DND-41 (cell line): ENCODE results near the gene PSMA8.
"Not testable (repeated sequence)": the region's sequence is repeated elsewhere in the genome, so short reads cannot be mapped to it uniquely, and the experiment has no call there.

Experiments
- ATAC-seq: fragments of 200-7000 bp; cut with Tn5 transposase; 3 replicates; pipeline ENCODE4 v1.9.1; 2021; ENCODE audit warnings: low read depth; ENCODE audit not compliant: insufficient read depth
- DNase-seq: peaks from one replicate; pipeline ENCODE4 v3.0.0-alpha.2; 2020
- H2AFZ ChIP-seq: 2 replicates; pipeline ENCODE4 v1.6.0; 2012; ENCODE audit warnings: low read depth, low read length
- H3K27ac ChIP-seq: 2 replicates; pipeline ENCODE4 v1.5.1; 2012; ENCODE audit warnings: low read length, inconsistent platforms
- H3K27me3 ChIP-seq: fragments of 200-600 bp; sonication (generic); 2 replicates; pipeline ENCODE4 v1.6.0; 2012; ENCODE audit warnings: low read length, mild to moderate bottlenecking, inconsistent platforms; ENCODE audit not compliant: insufficient read depth, poor library complexity
- H3K36me3 ChIP-seq: 2 replicates; pipeline ENCODE4 v1.5.1; 2012; ENCODE audit warnings: low read length, inconsistent platforms; ENCODE audit not compliant: insufficient read depth
- H3K4me1 ChIP-seq: 2 replicates; pipeline ENCODE4 v1.5.1; 2012; ENCODE audit warnings: mild to moderate bottlenecking, low read length; ENCODE audit not compliant: insufficient read depth
- H3K4me2 ChIP-seq: 2 replicates; pipeline ENCODE4 v1.6.0; 2012; ENCODE audit warnings: mild to moderate bottlenecking, moderate library complexity, low read length, inconsistent platforms; ENCODE audit not compliant: insufficient read depth
- H3K4me3 ChIP-seq, 2 experiments: fragments of 200-600 bp in 1 of 2; shearing (Covaris generic) in 1 of 2; 2 replicates each; pipeline ENCODE4 v1.5.1; 2012 to 2016; ENCODE audit warnings: inconsistent platforms in 2 of 2, low read length in 2 of 2, mild to moderate bottlenecking in 2 of 2, low read depth in 1 of 2, moderate library complexity in 1 of 2
- H3K79me2 ChIP-seq: 2 replicates; pipeline ENCODE4 v1.6.0; 2012; ENCODE audit warnings: low read length, inconsistent platforms; ENCODE audit not compliant: insufficient read depth
- H3K9ac ChIP-seq: 2 replicates; pipeline ENCODE4 v1.6.0; 2012; ENCODE audit warnings: low read depth, mild to moderate bottlenecking, inconsistent platforms, low read length, moderate library complexity
- H3K9me3 ChIP-seq: 2 replicates; pipeline ENCODE4 v1.5.1; 2012; ENCODE audit warnings: low read length, moderate library complexity, mild to moderate bottlenecking, inconsistent platforms; ENCODE audit not compliant: insufficient read depth, severe bottlenecking
- H4K20me1 ChIP-seq: 2 replicates; pipeline ENCODE4 v1.6.0; 2012; ENCODE audit warnings: low read length; ENCODE audit not compliant: insufficient read depth
- CTCF ChIP-seq: IDR thresholded peaks from 2 replicates; pipeline ENCODE4 v1.5.1; 2012; ENCODE audit warnings: borderline replicate concordance, low read length, moderate library complexity, mild to moderate bottlenecking; ENCODE audit not compliant: poor library complexity, severe bottlenecking; ENCODE audit errors: extremely low read depth
- EZH2 ChIP-seq: IDR thresholded peaks from 3 replicates; pipeline ENCODE4 v1.6.1; 2012; ENCODE audit warnings: borderline replicate concordance, low read depth, mild to moderate bottlenecking, moderate library complexity, low read length, inconsistent platforms; ENCODE audit not compliant: severe bottlenecking

Gene PSMA8

DNA sequence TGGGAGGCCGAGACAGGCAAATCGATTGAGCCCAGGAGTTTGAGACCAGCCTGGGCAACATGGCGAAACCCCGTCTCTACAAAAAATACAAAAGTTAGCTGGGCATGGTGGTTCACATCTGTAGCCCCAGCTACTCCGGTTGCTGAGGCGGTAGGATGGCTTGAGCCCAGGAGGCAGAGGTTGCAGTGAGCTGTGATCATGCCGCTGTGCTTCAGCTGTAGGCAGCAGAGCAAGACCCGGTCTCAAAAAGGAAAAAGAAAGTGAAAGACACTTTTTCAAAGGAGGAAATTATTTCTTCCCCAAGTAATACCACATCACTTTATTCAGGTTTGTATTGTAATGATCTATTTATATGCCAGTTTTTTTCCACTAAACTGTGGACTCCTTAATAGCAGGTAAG lies 56.8 kb downstream of the PSMA8 start:
- no peaks in the 10 kb centered on the region for H3K79me2 ChIP-seq
- peak overlapping the region; percentile 59 for H3K4me2 ChIP-seq
- no peaks in the 10 kb centered on the region for H3K27me3 ChIP-seq
- peak overlapping the region; percentile 46 for H3K9ac ChIP-seq
- ATAC-seq (peak; percentile 99), DNase-seq (peak; percentile 81)
- H3K36me3 ChIP-seq = no peaks in the 10 kb centered on the region
- peak overlapping the region; percentile 89 for H2AFZ ChIP-seq
- peak overlapping the region; percentile 75 for H3K27ac ChIP-seq
- peaks cover 16% of the 10 kb centered on the region for H3K4me1 ChIP-seq
- no peak for TF ChIP-seq EZH2
- no peak for TF ChIP-seq CTCF
- peak overlapping the region; percentile 4 to 48; a peak in 3 of 4 replicates for H3K4me3 ChIP-seq
- H3K9me3 ChIP-seq = no peaks in the 10 kb centered on the region
- H4K20me1 ChIP-seq = no peaks in the 10 kb centered on the region

- TF ChIP-seq CTCF (no peak), EZH2 (no peak)
- Histone ChIP-seq H3K4me1 (peaks cover 16% of the 10 kb centered on the region), H3K27ac (no peak overlapping the region), H3K79me2 (no peaks in the 10 kb centered on the region), H3K4me2 (no peak overlapping the region), H4K20me1 (no peaks in the 10 kb centered on the region), H3K36me3 (no peaks in the 10 kb centered on the region), H3K9ac (no peak overlapping the region), H3K9me3 (no peaks in the 10 kb centered on the region), H2AFZ (no peak overlapping the region), H3K27me3 (no peaks in the 10 kb centered on the region), H3K4me3 (no peak overlapping the region)
- ATAC-seq (no peak), DNase-seq (no peak)
Observed at GRCh38 chr18:26192233-26192632, 58.6 kb downstream of the PSMA8 start.

GRCh38 chr18:26196605-26197004 lies 62.9 kb downstream of the PSMA8 start:
- Histone ChIP-seq H3K36me3 (no peaks in the 10 kb centered on the region), H2AFZ (no peak overlapping the region), H3K27ac (no peak overlapping the region), H3K79me2 (no peaks in the 10 kb centered on the region), H3K9me3 (no peaks in the 10 kb centered on the region), H3K4me1 (0 out of 2 replicates have a peak, but pooled peaks cover under 1% of the 10 kb centered on the region), H4K20me1 (no peaks in the 10 kb centered on the region), H3K4me3 (no peak overlapping the region), H3K9ac (no peak overlapping the region), H3K4me2 (no peak overlapping the region), H3K27me3 (no peaks in the 10 kb centered on the region)
- no peak for ATAC-seq
- DNase-seq = no peak
- TF ChIP-seq CTCF = no peak
- TF ChIP-seq EZH2 = no peak

DNA sequence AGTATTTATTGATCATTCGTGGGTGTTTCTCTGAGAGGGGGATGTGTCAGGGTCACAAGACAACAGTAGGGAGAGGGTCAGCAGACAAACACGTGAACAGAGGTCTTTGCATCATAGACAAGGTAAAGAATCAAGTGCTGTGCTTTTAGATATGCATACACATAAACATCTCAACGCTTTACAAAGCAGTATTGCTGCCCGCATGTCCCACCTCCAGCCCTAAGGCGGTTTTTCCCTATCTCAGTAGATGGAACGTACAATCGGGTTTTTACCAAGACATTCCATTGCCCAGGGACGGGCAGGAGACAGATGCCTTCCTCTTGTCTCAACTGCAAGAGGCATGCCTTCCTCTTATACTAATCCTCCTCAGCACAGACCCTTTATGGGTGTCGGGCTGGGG lies 68.3 kb downstream of the PSMA8 start:
- H3K4me3 ChIP-seq, H3K79me2 ChIP-seq, H3K36me3 ChIP-seq, H4K20me1 ChIP-seq, H3K4me1 ChIP-seq, H3K27ac ChIP-seq, H3K9me3 ChIP-seq, H3K9ac ChIP-seq, H2AFZ ChIP-seq, H3K4me2 ChIP-seq, H3K27me3 ChIP-seq, ATAC-seq, DNase-seq: not testable (repeated sequence)
